ENCODE data around the gene EGFL6.
"Not testable (repeated sequence)": the region's sequence is repeated elsewhere in the genome, so short reads cannot be mapped to it uniquely, and the experiment has no call there.

The EGFL6 gene

DNA sequence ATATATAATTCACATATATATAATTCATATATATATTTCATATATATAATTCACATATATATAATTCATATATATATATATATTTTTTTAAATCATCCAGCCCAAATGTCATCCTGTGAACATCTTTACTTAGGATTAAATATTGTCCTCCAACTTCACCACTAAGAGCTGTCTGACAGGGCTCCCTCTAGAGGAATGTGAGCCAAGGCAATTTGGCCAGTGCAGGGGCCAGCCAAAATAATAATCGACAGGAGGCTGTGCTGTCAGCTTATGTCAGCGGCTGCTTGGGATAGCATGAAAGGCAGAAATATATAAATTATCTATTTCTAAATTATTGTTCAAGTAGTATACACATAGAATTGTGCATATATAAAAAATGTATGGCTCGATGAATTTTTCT, 29.5 kb downstream of the EGFL6 start:
- DNase-seq, result no peak

DNA sequence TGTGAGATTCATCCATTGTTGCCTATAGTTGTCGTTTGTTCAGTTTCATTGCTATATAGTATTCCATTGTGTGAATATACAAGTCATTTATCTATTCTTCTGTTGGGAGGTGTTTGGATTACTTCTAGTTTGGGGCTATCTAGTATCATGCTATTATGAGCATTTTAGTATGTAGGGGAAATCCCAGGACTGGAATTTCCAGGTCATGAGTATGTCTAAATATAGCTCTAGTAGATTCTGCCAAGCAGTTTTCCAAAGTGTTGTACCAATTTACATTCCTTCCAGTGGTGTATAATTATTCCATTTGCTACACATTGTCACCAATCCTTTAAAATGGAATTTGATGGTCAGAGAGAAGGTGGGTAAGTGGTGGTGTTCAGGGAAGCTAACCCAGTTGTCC, 30.1 kb downstream of the EGFL6 start:
- DNase-seq, result no peak

GRCh38 chrX:13605611-13606010, 36.2 kb downstream of the EGFL6 start:
- no peak for DNase-seq

DNA sequence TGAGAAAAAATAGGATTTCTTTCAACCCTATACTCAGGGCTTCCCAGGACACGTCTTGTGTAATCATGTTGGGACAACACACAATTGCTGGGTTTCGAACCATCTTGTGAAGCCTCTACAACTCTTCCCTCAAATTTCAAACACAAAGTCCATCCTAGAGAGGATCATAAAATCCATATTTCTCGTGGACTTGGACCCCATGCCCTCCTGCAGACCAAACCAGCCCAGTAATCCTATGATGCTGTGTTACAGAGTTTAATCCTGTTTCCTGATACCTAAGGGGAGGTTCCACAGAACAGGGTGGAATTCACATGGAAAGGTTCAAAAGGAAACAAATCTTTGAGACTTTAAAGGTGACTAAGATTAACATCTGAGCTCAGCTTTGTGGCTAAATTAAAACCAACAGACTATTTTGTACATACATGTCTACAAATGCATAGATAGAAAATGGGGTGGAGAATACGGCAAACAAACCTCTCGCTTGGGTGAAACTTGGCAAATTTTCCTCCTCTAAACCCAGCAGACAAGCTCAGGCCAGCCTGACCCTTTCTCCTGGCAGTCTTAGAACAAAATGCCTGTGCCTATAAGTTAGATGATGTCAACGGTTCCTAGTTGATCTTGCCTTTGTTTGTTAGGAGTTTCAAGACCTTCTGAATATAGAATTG, 38.1 kb downstream of the EGFL6 start:
- no peak for DNase-seq

GRCh38 chrX:13607996-13608365, 38.6 kb downstream of the EGFL6 start:
- DNase-seq, result no peak

DNA sequence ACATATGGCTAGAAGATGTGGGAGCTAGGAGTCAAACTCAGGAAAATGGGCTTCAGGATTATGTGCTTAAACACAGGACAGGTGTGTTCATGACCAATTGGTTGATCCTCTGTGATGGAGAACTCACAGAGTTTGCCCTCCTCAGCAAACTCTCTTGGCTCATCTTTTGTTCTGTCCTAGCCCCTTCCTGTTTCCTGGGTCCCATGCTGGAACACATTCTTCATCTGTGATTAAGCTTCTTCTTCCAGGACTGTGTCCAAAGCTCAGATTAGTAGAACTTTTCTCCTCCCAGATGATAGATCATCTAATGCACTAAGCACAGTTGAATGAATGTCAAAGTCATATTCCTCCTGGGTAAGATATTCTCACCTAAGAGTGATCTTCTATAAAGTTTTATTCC, 44.8 kb downstream of the EGFL6 start:
- DNase-seq, result no peak

GRCh38 chrX:13620207-13620606, 50.8 kb downstream of the EGFL6 start:
- DNase-seq, result no peak

DNA sequence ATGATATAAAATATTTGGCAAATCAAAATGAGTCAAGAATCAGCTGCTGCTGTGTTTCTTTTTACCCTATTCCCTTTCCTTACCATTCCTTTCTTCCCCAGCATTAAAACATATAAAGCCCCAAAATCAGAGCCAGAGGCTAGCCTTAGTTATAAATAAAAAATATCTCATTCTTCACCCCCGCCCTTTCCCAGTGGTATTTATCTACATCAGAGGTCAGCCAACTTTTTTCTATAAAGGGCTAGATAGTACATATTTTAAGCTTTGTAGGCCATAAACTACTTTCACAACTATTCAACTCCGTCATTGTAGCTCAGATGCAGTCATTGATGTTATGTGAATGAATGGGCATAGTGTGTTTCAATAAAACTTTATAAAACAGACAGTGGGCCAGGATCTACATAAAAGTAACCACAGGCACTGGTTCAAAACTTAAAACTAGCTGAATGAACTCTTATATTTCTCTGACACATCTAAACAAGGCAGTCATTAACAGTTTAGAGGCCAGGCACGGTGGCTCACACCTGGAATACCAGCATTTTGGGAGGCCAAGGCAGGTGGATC, 53.1 kb downstream of the EGFL6 start:
- no peak for DNase-seq

DNA sequence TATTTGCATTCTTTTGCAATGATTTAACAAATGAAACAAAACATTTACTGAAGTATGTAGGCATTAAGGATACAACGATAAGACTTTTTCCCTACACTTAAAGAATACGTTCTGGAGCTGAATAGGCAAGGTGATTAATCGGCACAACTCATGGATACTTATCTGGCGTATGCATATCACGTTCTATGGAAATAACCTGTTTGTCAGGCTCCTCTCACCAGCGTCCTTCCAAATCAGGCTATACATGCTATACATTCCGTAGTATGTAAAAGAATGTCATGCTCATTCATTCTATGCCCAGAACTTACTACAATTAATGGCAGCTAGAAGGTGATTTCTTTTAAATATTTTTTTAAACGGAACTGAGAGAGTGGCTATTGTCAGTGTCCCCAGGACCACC, 57.9 kb downstream of the EGFL6 start:
- no peak for DNase-seq

GRCh38 chrX:13637224-13637623, 67.8 kb downstream of the EGFL6 start:
- not testable (repeated sequence) for DNase-seq

GRCh38 chrX:13638021-13638420, 68.6 kb downstream of the EGFL6 start:
- DNase-seq, result no peak

DNA sequence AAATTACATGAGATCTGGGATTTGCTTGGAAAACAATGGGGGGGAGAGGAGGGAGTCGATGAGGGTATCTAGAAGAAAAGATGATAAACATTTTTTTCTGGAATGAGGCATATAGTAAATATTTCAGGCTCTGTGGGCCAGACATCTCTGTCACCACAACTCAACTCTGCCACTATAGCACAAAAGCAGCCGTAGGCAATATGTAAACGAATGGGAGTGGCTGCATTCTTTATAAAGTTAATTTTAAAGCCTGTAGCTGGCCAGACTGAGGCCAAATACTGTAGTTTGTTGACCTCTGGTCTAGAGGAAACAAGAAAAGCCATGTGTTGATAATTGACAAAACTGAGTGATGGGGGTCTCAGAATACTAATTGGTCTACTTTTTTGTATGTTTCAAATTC, 69.4 kb downstream of the EGFL6 start:
- DNase-seq, result no peak

GRCh38 chrX:13641684-13642083, 72.3 kb downstream of the EGFL6 start:
- DNase-seq, result not testable (repeated sequence)

DNA sequence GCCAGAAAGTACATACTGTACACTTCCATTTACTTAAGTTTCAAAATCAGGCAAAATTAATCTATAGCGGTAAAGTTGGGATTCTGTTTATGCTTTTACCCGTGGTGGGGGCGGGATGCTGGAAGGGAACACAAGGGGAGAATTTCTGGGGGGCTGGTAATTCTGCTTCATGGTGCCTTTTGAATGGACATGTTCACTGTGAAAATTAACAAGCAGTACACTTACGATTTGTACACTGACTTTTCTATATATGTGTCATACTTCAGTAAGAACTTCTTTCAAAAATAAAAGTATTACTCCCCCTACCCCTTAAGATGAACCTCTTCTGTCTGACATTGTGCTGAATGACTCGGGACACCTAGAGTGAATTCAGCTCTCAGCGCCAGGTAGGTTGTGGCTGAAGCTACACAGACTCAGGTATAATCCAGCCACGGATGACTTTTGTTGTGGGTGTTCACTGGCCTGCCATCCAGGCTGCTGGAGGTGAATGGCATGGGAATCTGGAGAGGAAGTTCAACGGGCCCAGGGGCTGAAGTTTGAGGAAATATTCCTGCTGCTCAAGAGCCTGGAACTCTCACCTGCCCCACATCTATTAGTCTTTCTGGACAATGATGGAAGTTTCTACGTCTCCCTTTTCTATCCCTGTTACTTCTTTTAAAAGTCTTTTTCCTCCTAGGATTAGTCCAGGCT, 76.2 kb downstream of the EGFL6 start:
- DNase-seq, result no peak

GRCh38 chrX:13646154-13646549, 76.8 kb downstream of the EGFL6 start:
- peak; percentile 13 for DNase-seq

GRCh38 chrX:13647709-13648212, 78.4 kb downstream of the EGFL6 start:
- DNase-seq, result peak; percentile 40

- not testable (repeated sequence) for DNase-seq
Observed at GRCh38 chrX:13648336-13648735, 78.9 kb downstream of the EGFL6 start.

DNA sequence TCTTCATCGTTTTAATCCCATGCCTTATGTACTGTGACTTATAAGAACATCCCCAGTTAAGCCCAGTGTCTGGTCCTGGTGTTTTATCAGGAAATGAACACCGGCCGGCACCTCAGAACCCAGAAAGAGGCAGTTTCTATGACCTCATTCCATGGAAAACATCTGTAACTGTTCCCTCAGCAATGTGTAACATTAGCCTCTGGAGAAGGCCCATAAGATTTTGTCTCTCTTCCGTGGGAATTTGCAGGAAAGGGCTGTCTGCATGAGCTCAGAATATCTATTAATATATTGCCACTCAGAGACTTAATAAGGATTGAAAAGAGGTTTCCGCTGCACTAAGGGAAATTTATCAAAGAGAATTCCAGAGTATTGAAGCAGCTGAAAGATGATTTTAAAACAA, 80.4 kb downstream of the EGFL6 start:
- DNase-seq, result no peak

DNA sequence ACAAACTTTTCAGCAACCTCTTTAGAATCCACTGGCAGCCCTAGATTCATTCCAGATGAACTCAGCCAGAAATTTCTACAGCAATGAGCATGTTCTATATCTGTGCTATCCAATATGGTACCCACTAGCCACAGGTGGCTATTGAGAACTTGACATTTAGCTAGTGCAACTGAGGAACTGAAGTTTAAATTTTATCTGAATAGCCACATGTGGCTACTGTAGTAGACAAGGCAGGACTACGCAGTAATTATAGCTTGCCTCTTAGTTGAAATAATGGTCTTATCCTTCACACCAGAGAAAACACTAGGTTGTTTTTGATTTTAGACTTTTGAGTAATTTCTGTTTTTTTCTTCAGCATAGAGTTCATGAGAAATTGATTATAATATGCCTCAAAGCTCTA, 80.9 kb downstream of the EGFL6 start:
- DNase-seq, result no peak

- no peak for DNase-seq
Observed at GRCh38 chrX:13651150-13651549, 81.7 kb downstream of the EGFL6 start.

DNA sequence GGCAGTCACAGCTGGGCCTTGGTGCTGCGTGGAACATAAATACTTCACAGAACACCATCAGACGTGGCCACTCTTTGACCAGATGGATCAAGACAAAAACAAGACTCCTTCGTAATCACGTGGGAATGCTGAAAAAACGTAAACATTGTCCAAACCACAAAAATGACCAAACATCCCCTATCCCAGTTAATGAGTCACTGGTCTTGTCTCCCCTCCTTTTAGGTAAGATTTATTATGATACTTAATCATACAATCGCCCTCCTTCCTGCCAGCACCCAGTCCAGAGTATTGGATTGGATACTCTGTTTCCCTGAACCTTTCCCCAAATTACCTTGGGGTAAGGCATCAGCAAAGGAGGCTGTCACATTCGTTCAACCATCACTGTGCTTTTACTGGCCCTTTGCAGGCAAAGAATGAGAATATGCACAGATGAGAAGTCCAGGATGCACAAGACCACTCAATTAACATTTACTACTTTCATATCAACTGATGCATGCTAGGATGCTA, 82.9 kb downstream of the EGFL6 start:
- no peak for DNase-seq

GRCh38 chrX:13652850-13653693, 83.7 kb downstream of the EGFL6 start, which contains the start of gene TCEANC:
TCEANC (plus strand) TSS chrX:13653141; CDS start chrX:13662509, 9,368 bp downstream.
- DNase-seq, result peak; percentile 91

GRCh38 chrX:13654116-13654515, 84.7 kb downstream of the EGFL6 start:
- no peak for DNase-seq
